ENCODE measurements around the gene WDFY3. TPM values are rescaled to one million over a fixed set of nuclear protein-coding genes. Genes with fewer than 3 reads are reported as not detected.

The WDFY3 gene
- total RNA-seq, 2 donors from 2014 or later: 0.21 to 0.59 TPM

- peaks cover 1 to 5% of the 10 kb centered on the region in 2 donors for H3K4me1 Mint-ChIP-seq (ENCODE audit: low read depth in 2 of 2)
- no peak overlapping the region for H3K27ac Mint-ChIP-seq
- ATAC-seq (no peak), DNase-seq (ENCODE audit: low spot score) (no peak)
- H3K27me3 Mint-ChIP-seq: peaks cover 9 to 14% of the 10 kb centered on the region in 2 donors
- no peak overlapping the region for H3K4me3 Mint-ChIP-seq
- peaks cover 3% of the 10 kb centered on the region for H3K36me3 Mint-ChIP-seq
- H3K9me3 Mint-ChIP-seq: peaks cover 2% of the 10 kb centered on the region
These were observed 4.4 kb downstream of the WDFY3 start for GRCh38 chr4:84962102-84962501.

GRCh38 chr4:84958434-84958833, 8.1 kb downstream of the WDFY3 start:
- ATAC-seq: no peak
- Mint-ChIP-seq H3K27me3 (no peaks in the 10 kb centered on the region), H3K4me1 (ENCODE audit: low read depth in 2 of 2) (no peaks in the 10 kb centered on the region), H3K9me3 (peaks cover 5% of the 10 kb centered on the region), H3K27ac (no peak overlapping the region), H3K36me3 (no peaks in the 10 kb centered on the region), H3K4me3 (no peak overlapping the region)
- DNase-seq (ENCODE audit: low spot score): no peak

GRCh38 chr4:84957514-84958420, 8.7 kb downstream of the WDFY3 start:
- Mint-ChIP-seq H3K9me3 (peaks cover 5% of the 10 kb centered on the region), H3K4me1 (ENCODE audit: low read depth in 2 of 2) (no peaks in the 10 kb centered on the region), H3K36me3 (no peaks in the 10 kb centered on the region), H3K27ac (no peak overlapping the region), H3K4me3 (no peak overlapping the region), H3K27me3 (no peaks in the 10 kb centered on the region)
- no peak for DNase-seq (ENCODE audit: low spot score)
- ATAC-seq: no peak

GRCh38 chr4:84956014-84956413, 10.5 kb downstream of the WDFY3 start:
- H3K27ac Mint-ChIP-seq: no peak overlapping the region
- DNase-seq (ENCODE audit: low spot score): no peak
- peaks cover 5% of the 10 kb centered on the region for H3K9me3 Mint-ChIP-seq
- no peak for ATAC-seq
- H3K4me3 Mint-ChIP-seq: no peak overlapping the region
- no peaks in the 10 kb centered on the region for H3K4me1 Mint-ChIP-seq (ENCODE audit: low read depth in 2 of 2)
- H3K36me3 Mint-ChIP-seq: no peaks in the 10 kb centered on the region
- no peaks in the 10 kb centered on the region for H3K27me3 Mint-ChIP-seq

GRCh38 chr4:84954982-84955567, 11.4 kb downstream of the WDFY3 start:
- no peak overlapping the region for H3K4me3 Mint-ChIP-seq
- H3K27me3 Mint-ChIP-seq: no peaks in the 10 kb centered on the region
- no peak overlapping the region for H3K27ac Mint-ChIP-seq
- no peaks in the 10 kb centered on the region for H3K36me3 Mint-ChIP-seq
- ATAC-seq: no peak
- H3K9me3 Mint-ChIP-seq: peaks cover 3% of the 10 kb centered on the region
- DNase-seq (ENCODE audit: low spot score): no peak
- H3K4me1 Mint-ChIP-seq (ENCODE audit: low read depth in 2 of 2): no peaks in the 10 kb centered on the region

- Mint-ChIP-seq H3K4me3 (no peak overlapping the region), H3K27ac (no peak overlapping the region), H3K4me1 (ENCODE audit: low read depth in 2 of 2) (no peaks in the 10 kb centered on the region), H3K27me3 (no peaks in the 10 kb centered on the region), H3K9me3 (peaks cover 3% of the 10 kb centered on the region), H3K36me3 (no peaks in the 10 kb centered on the region)
- DNase-seq (ENCODE audit: low spot score) (no peak), ATAC-seq (no peak)
These were observed 13.7 kb downstream of the WDFY3 start for GRCh38 chr4:84952776-84953175.

- DNase-seq (ENCODE audit: low spot score): no peak
- H3K27me3 Mint-ChIP-seq: no peaks in the 10 kb centered on the region
- no peak for ATAC-seq
- peaks cover 3% of the 10 kb centered on the region for H3K9me3 Mint-ChIP-seq
- H3K4me3 Mint-ChIP-seq: no peak overlapping the region
- no peaks in the 10 kb centered on the region for H3K36me3 Mint-ChIP-seq
- H3K4me1 Mint-ChIP-seq (ENCODE audit: low read depth in 2 of 2): no peaks in the 10 kb centered on the region
- no peak overlapping the region for H3K27ac Mint-ChIP-seq
These were observed 14.5 kb downstream of the WDFY3 start for GRCh38 chr4:84952004-84952403.

GRCh38 chr4:84948056-84948455, 18.4 kb downstream of the WDFY3 start:
- H3K4me1 Mint-ChIP-seq (ENCODE audit: low read depth in 2 of 2): no peaks in the 10 kb centered on the region
- no peaks in the 10 kb centered on the region for H3K36me3 Mint-ChIP-seq
- no peaks in the 10 kb centered on the region for H3K9me3 Mint-ChIP-seq
- H3K4me3 Mint-ChIP-seq: no peak overlapping the region
- ATAC-seq (no peak), DNase-seq (ENCODE audit: low spot score) (no peak)
- no peak overlapping the region for H3K27ac Mint-ChIP-seq
- no peaks in the 10 kb centered on the region for H3K27me3 Mint-ChIP-seq

- H3K4me3 Mint-ChIP-seq: no peak overlapping the region
- H3K27ac Mint-ChIP-seq: no peak overlapping the region
- DNase-seq (ENCODE audit: low spot score): no peak
- no peaks in the 10 kb centered on the region for H3K4me1 Mint-ChIP-seq (ENCODE audit: low read depth in 2 of 2)
- H3K27me3 Mint-ChIP-seq: no peaks in the 10 kb centered on the region
- ATAC-seq: no peak
- peaks cover 1% of the 10 kb centered on the region for H3K9me3 Mint-ChIP-seq
- H3K36me3 Mint-ChIP-seq: no peaks in the 10 kb centered on the region
These were observed 21.5 kb downstream of the WDFY3 start for GRCh38 chr4:84944947-84945346.

- Mint-ChIP-seq H3K4me3 (no peak overlapping the region), H3K9me3 (peaks cover 16% of the 10 kb centered on the region), H3K27me3 (no peaks in the 10 kb centered on the region), H3K27ac (no peak overlapping the region), H3K36me3 (peaks cover 8% of the 10 kb centered on the region), H3K4me1 (ENCODE audit: low read depth in 2 of 2) (no peaks in the 10 kb centered on the region)
- DNase-seq (ENCODE audit: low spot score): no peak
- no peak for ATAC-seq
These were observed 25.5 kb downstream of the WDFY3 start for GRCh38 chr4:84940960-84941359.

GRCh38 chr4:84939113-84939512, 27.4 kb downstream of the WDFY3 start:
- Mint-ChIP-seq H3K4me1 (ENCODE audit: low read depth in 2 of 2) (no peaks in the 10 kb centered on the region), H3K4me3 (no peak overlapping the region), H3K9me3 (peaks cover 16% of the 10 kb centered on the region), H3K27ac (no peak overlapping the region), H3K27me3 (no peaks in the 10 kb centered on the region), H3K36me3 (peaks cover 8% of the 10 kb centered on the region)
- DNase-seq (ENCODE audit: low spot score) (no peak), ATAC-seq (no peak)

GRCh38 chr4:84938316-84938715, 28.2 kb downstream of the WDFY3 start:
- Mint-ChIP-seq H3K27me3 (no peaks in the 10 kb centered on the region), H3K4me3 (no peak overlapping the region), H3K36me3 (peaks cover 8% of the 10 kb centered on the region), H3K4me1 (ENCODE audit: low read depth in 2 of 2) (no peaks in the 10 kb centered on the region), H3K9me3 (peaks cover 16% of the 10 kb centered on the region), H3K27ac (no peak overlapping the region)
- ATAC-seq: no peak
- no peak for DNase-seq (ENCODE audit: low spot score)

GRCh38 chr4:84937381-84937977, 29.0 kb downstream of the WDFY3 start:
- Mint-ChIP-seq H3K27me3 (no peaks in the 10 kb centered on the region), H3K9me3 (peaks cover 16% of the 10 kb centered on the region), H3K4me1 (ENCODE audit: low read depth in 2 of 2) (no peaks in the 10 kb centered on the region), H3K36me3 (peaks cover 8% of the 10 kb centered on the region), H3K27ac (no peak overlapping the region), H3K4me3 (no peak overlapping the region)
- ATAC-seq (no peak), DNase-seq (ENCODE audit: low spot score) (no peak)

- Mint-ChIP-seq H3K4me3 (no peak overlapping the region), H3K4me1 (ENCODE audit: low read depth in 2 of 2) (no peaks in the 10 kb centered on the region), H3K27ac (no peak overlapping the region), H3K9me3 (peaks cover 16% of the 10 kb centered on the region), H3K27me3 (no peaks in the 10 kb centered on the region), H3K36me3 (peaks cover 8% of the 10 kb centered on the region)
- no peak for DNase-seq (ENCODE audit: low spot score)
- ATAC-seq: no peak
These were observed 30.4 kb downstream of the WDFY3 start for GRCh38 chr4:84936123-84936522.
